GM19324 (cell line): Measurements from ENCODE around the gene GOSR2.

Source experiments
- ATAC-seq: cut with Tn5 transposase; IDR thresholded peaks from one replicate; pipeline ENCODE4 v1.9.1; 2021; ENCODE audit warnings: mild to moderate bottlenecking, moderate library complexity; ENCODE audit not compliant: unreplicated experiment, low FRiP score

The GOSR2 gene

GRCh38 chr17:46958041-46958591 lies 35.2 kb downstream of the GOSR2 start:
- no peak for ATAC-seq

- ATAC-seq, result no peak
Measured at GRCh38 chr17:46960152-46960551, 37.2 kb downstream of the GOSR2 start.

GRCh38 chr17:46962374-46962790 lies 39.4 kb downstream of the GOSR2 start:
- ATAC-seq, result no peak

- no peak for ATAC-seq
Measured at GRCh38 chr17:46963571-46963970, 40.6 kb downstream of the GOSR2 start.

GRCh38 chr17:46964315-46965265 lies 41.6 kb downstream of the GOSR2 start:
- ATAC-seq, result no peak

GRCh38 chr17:46968224-46968834 lies 45.4 kb downstream of the GOSR2 start:
- ATAC-seq, result no peak

GRCh38 chr17:46968896-46969295 lies 45.9 kb downstream of the GOSR2 start:
- no peak for ATAC-seq

GRCh38 chr17:46971647-46972300 lies 48.8 kb downstream of the GOSR2 start:
- ATAC-seq, result no peak

- ATAC-seq, result no peak
Measured at GRCh38 chr17:46972346-46972745, 49.4 kb downstream of the GOSR2 start.

GRCh38 chr17:46974086-46974485 lies 51.1 kb downstream of the GOSR2 start:
- no peak for ATAC-seq

- no peak for ATAC-seq
Measured at GRCh38 chr17:46975287-46975686, 52.3 kb downstream of the GOSR2 start.

- no peak for ATAC-seq
Measured at GRCh38 chr17:46976626-46977270, 53.8 kb downstream of the GOSR2 start.

GRCh38 chr17:46977348-46977747 lies 54.4 kb downstream of the GOSR2 start:
- no peak for ATAC-seq

GRCh38 chr17:46977750-46978488 lies 55.0 kb downstream of the GOSR2 start:
- no peak for ATAC-seq

GRCh38 chr17:46978489-46979146 lies 55.7 kb downstream of the GOSR2 start:
- ATAC-seq, result no peak

GRCh38 chr17:46979147-46979863 lies 56.3 kb downstream of the GOSR2 start, which contains the start of gene RPRML:
TSS of gene RPRML (minus strand) at chr17:46979253. CDS start at chr17:46979007, 246 bp downstream.
- ATAC-seq, result no peak

- no peak for ATAC-seq
Measured at GRCh38 chr17:46982577-46982976, 59.6 kb downstream of the GOSR2 start.

- no peak for ATAC-seq
Measured at GRCh38 chr17:46983782-46984181, 60.8 kb downstream of the GOSR2 start.

- ATAC-seq, result no peak
Measured at GRCh38 chr17:46984341-46984740, 61.4 kb downstream of the GOSR2 start.
